Activated CD4-positive, alpha-beta T cell treated with anti-CD3 and anti-CD28 coated beads for 4 hours (primary cell): Measurements from ENCODE around the gene CTNNA1.

ENCODE experiments used
- DNase-seq, 2 donors: peaks; one replicate each; pipeline ENCODE4 v3.0.0-alpha.2; 2020

CTNNA1 gene

DNA sequence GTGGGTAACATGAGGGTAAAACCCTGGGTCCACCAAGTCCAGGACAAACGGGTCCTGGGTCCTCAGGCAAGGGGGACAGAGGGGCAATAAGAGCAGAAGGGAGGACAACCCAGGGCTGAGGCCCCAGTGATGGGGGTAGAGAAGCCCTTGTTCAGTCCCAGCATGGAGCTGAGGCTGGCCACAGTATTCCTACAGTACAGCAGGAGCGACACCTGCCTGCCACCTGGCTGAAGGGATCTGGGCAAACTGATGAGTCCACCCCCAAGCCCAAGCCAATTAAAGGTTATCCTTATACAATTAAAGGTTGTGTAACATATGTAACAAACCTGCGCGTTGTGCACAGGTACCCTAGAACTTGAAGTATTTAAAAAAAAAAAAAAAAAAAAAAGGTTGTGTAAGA lies 219.6 kb downstream of the CTNNA1 start:
- no peak for DNase-seq

DNA sequence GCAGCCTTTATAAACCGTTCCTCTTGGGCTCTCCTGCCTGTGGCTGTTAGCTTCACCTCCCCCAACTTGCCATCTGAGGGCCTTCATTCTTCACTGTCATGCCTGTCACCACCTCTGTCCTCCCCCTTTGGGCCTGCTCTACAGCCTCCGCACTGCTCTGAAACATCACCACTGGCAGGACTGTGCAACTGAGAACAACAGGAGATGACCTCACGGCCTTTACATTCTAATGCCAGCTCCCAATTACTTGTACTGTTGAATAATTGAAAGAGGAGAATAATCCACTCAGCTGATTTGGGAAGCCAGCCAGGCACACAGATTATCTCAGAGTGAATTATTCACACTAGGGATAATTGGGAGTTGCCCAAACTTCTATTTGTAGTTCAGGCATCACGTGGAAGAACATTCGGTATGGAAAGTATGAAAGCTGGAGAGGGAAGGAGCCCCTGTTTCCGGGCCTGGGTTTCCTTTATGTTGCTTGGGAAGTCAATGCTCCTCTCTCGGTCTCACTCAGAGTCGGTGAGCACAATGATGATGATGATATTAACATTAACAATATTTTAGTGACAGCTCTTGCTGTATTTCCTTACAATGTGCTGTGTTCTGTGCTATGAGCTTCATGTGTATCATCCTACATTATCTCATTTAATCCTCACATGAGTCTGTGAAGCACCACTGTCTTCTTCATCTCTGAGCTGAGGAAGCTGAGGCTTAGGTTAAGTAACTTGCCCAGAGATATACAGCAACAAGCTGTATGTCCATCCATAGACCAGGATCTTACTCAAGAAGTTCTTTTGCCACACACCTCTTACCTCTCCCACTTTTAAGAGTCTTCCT lies 221.2 kb downstream of the CTNNA1 start:
- DNase-seq: no peak

DNA sequence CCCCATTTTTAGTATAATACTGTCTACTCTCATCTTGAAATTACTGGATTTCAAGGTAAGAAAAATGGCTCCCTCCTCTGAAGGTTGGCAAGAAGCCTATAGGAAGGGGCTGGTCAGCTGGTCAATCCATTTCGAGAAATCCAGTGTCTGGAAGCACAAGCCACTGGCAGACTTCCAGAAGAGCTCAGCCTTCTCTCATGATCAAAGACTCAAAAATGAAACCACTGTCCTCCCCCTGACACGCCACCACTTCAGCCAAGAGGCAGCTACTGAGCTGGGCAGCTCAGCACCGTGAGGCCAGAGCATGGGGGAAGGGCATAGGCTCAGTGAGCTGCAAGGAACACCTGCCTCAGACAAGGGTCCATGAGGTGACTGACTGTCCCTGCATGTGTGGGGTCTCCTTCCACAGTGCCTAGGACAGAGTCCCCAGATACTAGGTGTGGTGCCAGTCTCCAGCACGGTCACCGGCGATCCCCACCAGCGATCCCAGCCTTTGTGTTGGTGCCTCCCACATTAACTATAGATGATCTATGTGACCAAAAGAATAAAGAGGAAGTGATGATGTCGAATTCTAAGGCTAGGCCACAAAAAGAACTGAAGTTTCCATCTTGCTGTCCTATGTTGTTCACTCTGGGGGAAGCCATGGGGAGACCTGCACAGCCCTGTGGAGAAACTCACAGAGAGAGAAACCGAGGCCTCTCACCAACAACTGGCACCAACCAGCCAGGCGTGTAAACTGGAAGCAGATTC lies 222.0 kb downstream of the CTNNA1 start:
- DNase-seq: no peak

DNA sequence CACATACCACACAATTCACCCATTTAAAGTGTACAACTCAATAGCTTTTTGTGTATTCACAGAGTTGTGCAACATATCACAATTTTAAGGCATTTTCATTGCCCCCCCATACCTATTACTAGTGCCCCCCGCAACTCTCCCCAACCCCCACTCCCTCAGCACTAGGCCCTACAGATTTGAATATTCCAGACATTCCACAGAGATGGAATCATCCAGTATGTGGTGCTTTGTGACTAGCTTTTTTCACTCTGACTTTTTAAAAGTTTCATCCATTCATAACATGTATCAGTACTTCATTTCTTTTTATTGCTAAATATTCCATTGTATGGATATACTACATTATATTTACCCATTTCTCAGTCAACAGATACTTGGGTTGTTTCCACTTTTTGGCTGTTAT lies 224.9 kb downstream of the CTNNA1 start:
- DNase-seq: no peak

DNA sequence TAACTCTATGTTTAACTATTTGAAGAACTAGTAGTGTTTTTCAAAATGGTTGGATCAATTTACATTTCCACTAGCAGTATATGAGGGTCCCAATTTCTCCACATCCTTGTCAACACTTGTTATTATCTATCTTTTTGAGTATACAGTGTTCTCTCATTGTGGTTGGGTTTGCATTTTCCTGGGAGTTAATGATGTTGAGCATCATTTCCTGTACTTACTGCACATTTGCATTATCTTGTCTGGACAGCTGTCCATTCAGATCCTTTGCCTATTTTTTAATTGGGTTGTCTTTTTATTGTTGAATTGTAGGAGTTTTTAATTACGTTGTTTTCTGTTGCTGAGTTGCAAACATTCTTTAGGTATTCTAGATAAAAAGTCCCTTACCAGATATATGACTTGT lies 225.4 kb downstream of the CTNNA1 start:
- no peak for DNase-seq

DNA sequence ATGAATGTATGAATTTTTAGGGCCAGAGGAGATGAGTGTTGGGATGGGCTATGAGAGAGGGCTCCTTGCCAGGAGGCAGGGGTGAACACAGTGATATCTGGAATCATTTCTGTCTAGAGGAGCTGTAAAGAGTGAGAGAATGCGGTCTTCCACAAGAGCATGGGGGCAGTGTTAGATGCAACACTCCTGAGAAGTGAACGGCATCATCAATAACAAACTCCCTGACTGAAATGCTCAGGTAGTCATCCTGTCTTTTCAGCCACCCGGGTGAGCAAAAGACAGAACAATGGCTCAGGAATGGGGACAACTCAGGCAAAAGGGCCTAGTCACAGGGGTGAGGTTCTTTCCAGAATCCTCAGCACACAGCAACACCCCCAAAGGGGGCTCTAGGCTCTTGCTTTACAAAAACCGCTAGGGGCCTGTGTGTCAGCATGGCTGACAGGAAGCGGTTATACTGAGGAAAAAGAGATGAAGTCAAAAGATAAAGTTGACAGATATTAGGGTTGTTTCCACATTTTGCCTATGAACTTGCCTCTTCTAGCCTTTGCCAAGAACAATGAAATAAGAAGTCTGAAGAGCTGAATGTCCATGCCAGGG lies 226.6 kb downstream of the CTNNA1 start:
- no peak for DNase-seq

DNA sequence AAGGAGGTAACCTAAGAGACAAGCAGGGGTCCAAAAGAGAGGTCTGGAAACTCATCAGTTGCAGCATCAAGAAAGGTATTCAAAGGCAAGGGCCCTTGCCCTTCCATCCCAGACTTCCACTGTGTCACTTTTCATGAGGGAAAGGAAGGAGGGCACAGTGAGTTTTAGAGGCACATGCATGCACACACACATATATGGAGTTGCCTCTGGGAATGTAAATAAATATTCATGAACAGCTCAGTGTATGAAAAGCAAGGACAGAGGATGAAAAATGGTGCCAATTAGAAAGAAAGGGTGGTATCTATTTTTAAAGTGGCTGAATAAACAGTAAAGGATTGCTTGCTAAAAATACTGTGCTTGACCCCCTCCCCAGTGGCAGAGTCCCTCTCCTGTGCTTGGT lies 227.2 kb downstream of the CTNNA1 start:
- DNase-seq: no peak

DNA sequence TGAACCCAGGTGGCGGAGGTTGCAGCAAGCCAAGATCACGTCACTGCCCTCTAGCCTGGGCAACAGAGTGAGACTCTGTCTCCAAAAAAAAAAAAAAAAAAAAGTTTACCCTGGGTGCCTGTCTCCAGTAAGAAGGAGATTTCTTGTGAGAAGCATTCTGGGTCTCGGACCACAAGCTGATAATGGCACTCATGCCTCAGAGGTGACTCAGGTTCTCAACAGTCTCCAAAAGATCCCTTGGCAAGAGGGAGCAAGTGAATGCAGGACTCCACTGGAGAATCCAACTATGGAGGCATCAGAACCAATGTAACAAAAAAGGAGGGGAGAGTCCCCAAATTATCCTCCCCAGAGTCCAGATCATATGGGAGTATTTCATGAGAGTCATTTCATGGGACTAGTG lies 227.9 kb downstream of the CTNNA1 start:
- no peak for DNase-seq

DNA sequence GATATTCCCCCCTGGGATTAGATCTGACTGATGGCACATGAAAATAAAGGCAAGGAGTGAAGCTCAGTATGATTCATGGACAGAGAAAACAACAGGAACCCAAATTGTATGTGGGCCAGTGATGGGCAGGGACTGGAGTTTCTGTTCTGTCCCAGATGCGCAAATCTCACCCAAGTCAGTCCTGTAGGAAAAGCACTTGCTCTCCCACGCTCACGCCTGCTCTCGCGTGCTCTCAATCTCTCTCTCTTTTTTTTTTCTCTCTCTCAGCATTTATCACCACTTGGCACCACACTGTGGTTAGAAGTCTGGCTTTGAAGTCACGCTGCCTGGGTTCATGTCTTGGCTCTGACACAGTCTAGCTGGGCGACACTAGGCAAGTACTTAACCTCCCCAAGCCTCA lies 228.4 kb downstream of the CTNNA1 start:
- no peak for DNase-seq

DNA sequence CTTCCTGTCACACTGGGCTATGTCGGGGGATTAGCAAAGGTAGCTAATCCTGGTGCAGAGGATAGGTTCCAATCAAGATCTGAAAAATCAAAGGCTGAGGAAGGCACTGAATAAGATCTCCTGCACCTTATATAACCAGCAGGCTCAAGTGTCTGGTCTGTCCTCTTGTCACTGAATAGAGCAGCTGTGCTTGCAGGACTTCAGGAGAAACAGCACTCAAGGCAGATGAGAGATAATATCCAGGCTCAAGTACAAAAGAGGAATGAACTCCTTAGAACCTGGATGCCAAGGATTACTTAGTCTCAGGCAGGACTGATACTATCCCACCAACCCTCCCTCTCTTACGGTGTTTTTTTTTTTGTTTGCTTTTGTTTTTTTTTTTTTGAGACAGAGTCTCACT lies 230.8 kb downstream of the CTNNA1 start:
- no peak for DNase-seq
